NCI-H2029 treated with DMSO at 0.1 percent for 48 hours (cell line): ENCODE results near the gene SRRM1.
"Not testable (repeated sequence)": the region's sequence is repeated elsewhere in the genome, so short reads cannot be mapped to it uniquely, and the experiment has no call there.

ENCODE experiments used
- DNase-seq: peaks from one replicate; lab custom pipeline; 2025; lab: John Stamatoyannopoulos, UW

Gene SRRM1

DNA sequence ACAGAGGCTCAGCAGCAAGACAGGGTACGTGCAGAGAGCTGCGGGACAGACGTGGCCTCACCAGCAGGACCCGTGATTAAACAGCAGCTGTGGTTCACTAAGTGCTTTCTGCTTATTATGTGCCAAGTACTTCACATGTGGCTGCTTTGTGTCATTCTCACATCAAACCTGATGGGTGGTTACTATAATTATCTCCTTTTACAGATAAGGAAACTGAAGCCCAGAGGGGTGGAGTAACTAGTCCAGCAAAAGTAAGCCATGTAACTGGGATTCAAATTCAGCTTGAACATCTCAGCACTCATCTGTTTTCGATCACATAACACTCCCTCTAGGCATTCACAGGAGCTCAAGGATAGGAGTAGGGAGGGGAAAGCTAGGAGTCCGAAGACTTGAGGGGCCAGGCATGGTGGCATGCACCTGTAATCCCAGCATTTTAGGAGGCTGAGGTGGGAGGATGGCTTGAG is 51.3 kb downstream of the SRRM1 start:
- DNase-seq: peak; percentile 59

DNA sequence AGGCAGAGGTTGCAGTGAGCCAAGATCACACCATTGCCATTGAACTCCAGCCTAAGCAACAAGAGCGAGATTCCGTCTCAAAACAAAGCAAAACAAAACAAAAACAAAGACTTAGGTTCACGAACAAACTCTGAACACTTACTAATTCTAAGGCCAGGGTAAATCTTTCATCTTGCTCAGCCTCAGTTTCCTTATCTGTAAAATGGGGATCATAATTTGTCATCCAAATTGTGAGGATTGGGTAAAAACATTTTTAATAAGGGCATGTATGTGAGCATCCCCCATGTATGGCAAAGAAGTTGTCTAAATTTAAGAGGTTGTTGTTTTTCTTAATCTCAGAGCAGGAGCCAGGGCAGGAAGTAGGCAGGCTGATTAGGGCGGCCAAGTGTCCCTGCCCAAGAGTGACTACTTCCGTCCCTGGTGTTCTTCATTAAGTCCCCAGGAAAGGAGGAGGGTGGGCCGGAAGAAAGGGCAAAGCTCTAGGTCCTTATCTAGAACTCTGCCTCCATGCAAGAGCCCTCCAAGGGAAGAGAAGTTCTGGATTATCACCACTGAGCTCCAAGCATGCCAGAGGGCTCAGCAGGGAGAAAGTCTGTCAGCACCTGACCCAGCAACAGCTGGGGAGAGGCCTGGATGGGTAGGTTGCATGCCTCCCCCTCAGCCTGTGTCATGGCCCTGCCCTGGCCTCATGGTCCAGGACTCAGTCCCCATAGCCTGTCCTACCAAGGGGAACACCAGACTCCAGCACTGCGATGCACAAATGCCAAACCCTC is 52.3 kb downstream of the SRRM1 start:
- DNase-seq: no peak

DNA sequence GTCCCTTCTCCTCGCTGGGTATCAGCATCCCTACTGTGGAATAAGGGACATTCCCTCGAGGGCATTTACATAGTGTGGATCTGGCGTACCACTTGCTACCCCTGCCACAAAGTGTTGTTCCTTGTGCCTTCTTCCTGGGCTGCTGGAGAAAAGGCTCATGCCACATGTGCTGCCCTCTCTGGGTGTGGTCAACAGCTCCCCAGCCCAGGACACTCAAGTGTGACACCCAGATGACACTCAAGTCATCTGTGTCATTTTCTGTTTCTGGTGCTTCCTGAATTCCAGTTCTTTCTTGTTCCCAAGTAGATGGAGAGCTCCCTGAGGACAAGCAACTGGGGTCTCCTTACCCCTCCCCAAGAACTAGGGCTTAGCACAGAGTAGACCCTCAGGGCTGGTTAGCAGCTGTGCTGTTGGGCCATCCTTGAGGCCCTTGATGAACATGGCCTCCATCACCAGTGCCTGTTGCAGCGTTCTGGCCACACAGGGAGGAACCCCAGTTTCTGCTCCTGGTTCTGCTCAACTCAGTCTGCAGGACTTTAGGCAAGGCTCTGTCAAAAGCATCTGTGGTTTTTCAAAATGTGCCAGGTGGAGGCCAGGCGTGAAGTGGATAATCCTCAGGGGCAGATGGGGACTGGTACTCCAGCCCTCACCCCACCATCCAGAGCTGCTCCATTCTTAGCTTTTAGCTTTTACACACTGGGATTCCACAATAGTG is 53.1 kb downstream of the SRRM1 start:
- DNase-seq: no peak

DNA sequence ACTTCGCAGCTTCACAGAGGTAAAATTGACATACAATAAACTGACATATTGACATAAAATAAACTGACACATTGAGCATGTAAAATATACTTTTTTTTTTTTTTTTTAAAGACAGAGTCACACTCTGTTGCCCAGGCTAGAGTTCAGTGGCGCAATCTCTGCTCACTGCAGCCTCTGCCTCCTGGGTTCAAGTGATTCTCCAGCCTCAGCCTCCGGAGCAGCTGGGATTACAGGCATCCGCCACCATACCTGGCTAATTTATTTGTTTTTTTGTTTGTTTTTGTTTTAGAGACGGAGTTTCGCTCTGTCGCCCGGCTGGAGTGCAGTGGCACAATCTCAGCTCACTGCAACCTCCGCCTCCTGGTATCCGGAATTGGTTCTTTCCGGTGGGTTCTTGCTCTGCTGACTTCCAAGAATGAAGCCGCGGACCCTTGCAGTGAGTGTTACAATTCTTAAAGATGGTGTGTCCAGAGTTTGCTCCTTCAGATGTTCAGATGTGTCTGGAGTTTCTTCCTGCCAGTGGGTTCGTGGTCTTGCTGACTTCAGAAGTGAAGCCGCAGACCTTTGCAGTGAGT is 53.7 kb downstream of the SRRM1 start:
- DNase-seq: no peak

DNA sequence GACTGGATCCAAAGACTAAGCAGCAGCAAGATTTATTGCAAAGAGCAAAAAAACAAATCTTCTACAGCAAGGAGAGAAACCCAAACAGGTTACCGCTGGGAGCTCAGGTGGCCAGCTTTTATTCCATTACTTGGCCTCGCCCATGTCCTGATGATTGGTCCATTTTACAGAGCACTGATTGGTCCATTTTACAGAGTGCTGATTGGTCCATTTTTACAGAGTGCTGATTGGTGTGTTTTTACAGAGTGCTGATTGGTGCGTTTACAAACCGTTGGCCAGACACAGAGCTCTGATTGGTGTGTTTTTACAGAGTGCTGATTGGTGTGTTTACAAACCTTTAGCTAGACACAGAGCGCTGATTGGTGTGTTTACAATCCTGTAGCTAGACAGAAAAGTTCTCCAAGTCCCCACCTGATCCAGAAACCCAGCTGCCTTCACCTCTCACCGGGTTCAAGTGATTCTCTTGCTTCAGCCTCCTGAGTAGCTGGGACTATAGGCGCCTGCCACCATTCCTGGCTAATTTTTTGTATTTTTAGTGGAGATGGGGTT is 54.4 kb downstream of the SRRM1 start:
- not testable (repeated sequence) for DNase-seq

DNA sequence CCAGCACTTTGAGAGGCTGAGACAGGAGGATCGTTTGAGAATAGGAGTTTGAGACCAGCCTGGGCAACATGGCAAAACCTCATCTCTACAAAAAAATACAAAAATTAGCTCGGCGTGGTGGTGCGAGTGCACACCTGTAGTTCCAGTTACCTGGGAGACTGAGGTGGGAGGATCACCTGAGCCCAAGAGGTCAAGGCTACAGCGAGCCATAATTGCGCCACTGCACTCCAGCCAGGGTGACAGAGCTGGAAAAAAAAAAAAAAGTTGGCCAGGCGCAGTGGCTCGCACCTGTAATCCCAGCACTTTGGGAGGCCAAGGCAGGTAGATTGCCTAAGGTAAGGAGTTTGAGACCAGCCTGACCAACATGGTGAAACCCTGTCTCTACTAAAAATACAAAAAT is 55.2 kb downstream of the SRRM1 start:
- DNase-seq: not testable (repeated sequence)

DNA sequence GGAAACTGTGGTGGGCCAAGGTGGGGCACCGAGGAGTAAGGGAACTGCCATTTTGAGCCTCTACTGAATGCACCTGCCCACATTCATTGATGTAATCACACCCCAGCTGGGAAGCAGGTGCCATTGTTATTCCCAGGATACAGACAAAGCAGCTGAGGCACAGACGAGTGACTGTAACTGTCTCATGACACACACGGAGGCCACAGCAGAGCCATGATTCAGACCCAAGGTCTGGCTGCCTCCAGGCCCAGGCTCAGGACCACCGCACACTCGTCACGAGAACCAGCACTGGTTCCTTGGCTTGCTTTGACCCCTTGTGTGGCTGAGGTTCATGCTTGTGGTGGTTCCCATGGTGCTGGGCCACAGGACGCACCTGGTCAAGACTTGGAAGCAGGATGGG is 56.5 kb downstream of the SRRM1 start:
- DNase-seq: no peak

DNA sequence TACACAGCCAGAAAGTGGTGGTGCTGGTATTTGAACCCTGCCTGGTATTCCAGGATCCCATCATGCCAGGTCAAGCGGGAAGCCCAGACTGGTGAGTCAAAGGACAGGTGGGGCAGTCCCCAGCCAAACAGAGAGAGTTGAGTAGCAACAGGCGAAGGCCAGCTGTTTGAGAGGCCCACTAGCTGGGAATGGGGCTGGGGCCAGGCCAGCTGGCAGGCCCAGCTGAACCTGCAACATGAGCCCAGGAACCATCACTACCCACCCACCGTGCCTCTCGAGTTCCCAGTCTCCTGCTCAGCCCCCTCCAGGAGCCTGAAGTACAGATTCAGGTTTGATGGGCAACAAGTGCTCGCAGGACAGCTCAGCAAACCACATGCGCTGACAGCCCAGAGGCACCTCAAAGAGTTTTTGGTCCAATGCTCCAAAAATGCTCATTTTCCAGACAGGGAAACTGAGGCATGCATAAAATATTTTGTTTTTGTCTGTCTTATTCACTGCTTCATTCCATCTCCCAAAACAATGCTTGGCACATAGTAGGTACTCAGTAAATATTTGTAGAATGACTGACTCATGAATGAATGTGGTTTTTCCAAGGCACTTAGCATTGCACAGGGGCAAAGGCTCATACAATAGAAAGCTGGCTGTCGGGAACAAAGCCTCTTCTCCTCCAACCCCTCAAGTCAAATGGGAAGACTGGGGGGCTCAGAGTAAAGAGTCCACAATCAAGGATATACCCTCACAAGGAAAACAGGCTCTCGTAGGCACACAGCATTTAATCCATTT is 59.6 kb downstream of the SRRM1 start:
- peak; percentile 88 for DNase-seq

DNA sequence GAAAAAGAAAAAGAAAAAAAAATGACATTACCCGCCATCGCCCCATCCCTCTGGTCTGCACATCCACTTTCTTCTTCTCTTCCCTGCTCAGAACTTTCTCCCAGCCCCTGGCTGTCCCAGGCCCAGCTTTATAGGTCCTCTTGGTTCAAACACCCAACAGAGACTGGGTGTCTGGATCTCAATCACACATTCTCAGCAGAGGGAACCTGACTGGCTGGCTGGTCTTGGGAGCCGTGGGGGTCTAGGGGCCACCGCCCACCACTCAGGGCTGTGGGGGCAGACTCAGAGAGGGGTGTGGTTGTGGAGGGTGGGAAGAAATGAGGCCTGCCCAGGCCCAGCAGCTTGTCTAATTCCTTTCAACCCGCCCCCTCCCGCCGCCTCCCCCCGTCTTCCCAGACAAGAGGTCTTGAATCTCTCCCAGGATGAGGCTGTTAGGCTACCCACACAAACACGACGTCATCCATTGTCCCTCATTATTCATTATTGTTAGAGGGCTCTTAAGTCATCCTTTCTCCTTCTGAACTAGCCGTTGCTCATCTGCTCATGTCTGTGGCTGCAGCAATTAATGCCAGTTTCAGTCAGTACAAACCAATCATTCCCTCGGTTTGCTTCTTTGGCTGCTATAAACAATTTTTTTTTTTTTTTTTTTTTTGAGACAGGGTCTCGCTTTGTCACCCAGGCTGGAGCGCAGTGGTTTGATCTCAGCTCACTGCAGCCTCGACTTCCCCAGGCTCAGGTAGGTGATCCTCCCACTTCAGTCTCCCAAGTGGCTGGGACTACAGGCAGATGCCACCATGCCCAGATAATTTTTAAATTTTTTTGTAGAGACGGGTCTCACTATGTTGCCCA is 61.5 kb downstream of the SRRM1 start:
- DNase-seq: peak; percentile 93

DNA sequence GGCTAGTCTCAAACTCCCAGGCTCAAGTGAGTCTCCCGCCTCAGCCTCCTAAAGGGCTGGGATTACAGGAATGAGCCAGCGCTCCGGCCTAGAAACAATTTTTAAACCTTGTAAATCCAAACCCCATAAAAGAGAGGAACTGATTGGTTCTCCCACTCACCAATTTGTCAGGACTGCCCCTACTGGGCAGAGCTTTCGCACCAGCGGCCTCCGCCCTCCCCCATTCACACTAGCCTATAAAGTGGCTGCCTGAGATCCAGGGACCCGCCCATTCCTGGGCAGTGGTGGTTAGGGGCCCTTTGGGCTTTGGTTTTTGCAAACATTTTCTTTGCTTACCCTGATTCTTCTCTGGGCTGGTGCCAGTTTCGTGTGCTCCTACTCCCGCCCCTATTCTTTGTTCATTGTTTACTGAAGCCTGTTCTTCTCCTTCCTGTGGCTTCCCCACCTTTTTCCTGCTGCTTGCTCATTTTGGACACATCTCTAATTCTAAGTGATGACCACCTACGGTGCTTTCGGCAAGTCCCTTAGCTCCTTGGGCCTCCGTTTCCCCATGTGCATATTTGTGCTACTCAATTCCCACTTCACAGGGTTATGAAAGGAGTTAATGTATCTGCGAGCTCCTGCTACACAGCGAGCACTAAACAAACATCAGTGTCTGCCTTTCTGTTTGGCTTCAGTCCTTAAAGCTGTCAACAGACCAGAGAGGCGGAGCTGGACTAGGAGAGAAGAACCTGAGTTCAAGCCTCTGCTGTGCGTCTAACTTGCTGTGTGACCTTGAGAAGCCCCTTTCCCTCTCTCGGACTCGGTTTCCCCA is 62.4 kb downstream of the SRRM1 start:
- peak; percentile 96 for DNase-seq

DNA sequence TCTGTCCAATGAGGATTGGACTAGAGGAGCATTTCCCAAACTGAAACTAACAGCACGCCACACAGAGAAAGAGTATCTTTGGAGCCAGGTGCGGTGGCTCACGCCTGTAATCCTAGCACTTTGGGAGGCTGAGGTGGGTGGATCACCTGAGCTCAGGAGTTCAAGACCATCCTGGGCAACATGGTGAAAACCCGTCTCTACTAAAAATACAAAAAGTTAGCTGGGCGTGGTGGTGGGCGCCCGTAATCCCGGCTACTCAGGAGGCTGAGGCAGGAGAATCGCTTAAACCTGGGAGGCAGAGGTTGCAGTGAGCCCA is 62.9 kb downstream of the SRRM1 start:
- DNase-seq: not testable (repeated sequence)

DNA sequence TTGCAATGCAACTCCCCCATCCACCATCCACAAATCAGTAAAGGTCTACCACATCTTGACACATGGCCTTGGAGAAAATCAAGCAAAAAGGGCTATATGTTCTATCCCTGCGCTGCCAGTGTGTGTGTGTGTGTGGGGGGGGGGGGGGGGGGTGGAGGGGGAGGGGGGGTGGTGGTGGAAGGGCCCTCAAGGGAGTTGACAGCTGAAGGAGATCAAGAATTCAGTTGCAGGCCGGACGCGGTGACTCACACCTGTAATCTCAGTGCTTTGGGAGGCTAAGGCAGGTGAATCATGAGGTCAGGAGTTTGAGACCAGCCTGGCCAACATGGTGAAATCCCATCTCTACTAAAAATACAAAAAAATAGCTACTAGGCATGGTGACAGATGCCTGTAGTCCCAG is 64.6 kb downstream of the SRRM1 start:
- no peak for DNase-seq

DNA sequence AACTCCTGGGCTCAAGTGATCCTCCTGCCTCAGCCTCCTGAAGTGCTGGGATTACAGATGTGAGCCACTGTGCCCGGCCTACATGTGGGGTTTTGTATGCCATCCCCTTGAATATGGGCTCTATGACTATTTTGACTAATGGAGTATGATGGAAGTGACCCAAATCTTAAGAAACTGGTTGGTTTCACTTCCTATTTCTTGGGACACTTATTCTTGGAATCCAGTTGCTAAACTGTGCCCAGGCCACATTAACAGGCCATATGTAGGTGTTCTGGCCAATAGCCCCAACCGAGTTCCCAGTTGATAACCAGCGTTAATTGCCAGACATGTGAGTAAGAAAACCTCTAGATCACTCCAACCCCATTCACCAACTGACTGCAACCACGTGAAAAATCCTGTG is 65.8 kb downstream of the SRRM1 start:
- no peak for DNase-seq

DNA sequence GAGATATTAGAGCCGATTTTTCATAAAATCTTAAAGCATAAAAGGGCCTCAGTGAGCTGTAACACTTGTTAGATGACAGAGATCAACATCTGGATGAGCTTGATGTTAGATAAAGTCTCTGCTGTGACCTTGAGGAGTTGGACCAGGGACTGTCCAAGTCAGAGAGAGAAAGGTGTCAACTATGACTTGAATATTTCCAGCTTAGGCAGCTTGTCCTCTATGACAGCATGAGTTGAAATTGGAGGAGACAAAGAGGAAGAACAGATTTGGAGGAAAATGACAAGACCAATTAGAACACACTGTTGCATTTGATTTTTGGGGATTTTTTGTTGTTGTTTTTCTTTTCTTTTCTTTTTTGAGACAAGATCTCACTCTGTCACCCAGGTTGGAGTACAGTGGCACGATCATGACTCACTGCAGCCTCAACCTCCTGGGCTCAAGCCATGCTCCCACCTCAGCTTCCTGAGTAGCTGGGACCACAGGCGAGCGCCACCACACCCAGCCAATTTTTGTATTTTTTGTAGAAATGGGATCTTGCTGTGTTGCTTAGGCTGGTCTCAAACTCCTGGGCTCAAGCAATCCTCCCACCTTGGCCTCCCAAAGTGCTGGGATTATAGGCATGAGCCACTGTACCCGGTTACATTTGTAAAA is 66.8 kb downstream of the SRRM1 start:
- no peak for DNase-seq

DNA sequence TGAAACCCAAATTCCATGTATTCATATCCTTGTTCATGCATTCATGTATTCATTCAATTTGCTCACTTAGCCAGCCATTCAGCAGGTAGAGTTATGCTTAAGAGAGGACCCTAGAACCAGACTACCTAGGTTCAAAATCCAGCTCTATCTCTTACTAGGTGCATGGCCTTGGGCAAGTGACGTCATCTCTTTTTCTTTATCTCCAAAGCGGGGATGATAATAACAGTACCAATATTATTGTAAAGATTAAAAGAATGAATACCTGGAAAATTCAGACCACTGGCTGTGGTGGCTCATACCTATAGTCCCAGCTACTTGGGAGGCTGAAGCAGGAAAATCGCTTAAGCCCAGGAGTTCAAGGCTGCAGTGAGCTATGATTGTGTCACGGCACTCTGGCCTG is 68.2 kb downstream of the SRRM1 start:
- DNase-seq: no peak

DNA sequence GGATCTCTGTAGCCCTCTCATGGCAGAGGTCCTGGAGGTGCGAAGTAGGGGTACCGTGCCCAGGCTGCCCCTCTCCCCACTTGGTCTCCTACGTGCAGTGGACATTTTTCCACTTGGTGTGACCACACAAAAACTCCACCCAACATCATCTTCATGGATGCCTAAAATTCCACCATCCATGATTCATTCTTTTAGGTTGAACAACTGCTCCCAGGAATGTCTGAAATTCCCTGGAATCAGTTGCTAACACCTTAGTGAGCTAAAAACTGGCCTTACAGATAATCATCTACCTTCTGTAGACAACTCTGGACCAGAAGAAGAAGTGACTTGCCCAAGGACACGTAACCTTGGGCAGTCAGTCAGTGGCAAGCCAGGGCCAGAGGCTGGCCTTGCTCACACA is 70.1 kb downstream of the SRRM1 start:
- DNase-seq: no peak

DNA sequence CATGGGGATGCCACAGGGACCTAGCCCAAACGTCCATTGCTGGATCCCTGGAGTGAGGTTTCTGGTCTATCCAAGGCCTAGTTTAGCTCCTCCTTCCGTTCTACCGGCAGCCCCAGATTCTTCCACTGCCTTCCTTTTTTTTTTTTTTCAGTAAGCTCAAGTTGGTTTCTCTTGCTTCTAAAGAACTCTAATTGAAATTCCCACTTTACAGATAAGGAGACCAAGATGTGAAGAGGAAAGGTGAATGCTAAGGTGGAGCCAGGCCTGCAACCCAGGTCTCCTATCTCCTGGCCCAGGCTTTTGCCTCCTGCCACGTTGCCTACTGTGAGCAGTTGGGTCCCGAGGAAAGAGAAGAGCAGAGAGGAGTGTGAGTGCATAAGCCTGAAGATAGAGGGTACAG is 70.6 kb downstream of the SRRM1 start:
- no peak for DNase-seq

DNA sequence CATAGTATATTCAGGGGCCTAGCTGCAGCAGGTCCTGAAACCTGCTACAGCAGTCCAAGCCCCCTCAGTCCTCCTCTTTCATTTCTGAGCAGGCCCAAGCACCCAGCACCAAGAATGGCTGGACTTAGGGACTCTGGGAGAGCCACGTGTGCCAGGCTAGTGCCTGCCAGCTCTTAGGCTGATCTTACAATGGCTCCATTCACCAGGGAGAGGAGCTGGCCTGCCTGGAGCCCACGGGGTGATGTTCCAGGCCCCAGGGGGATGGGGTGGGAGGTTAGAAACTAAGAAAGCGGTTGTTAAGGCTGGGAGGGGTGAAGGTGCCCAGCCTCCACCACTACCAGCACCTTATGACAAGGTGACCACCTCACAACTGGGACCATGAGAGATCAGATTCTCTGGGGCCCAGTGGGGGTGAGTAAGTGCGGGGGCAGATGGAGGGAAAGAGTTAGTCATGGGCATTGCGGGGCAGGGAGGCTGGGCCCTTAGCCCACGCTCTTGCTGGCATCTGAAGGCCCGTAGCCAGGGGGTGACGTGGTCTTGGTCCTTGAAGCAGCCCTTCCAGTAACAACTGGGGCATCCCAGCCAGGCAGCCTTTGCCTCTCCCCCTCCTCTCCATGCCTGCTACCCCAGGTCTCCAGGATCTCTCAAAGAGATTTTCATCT is 71.9 kb downstream of the SRRM1 start:
- no peak for DNase-seq

DNA sequence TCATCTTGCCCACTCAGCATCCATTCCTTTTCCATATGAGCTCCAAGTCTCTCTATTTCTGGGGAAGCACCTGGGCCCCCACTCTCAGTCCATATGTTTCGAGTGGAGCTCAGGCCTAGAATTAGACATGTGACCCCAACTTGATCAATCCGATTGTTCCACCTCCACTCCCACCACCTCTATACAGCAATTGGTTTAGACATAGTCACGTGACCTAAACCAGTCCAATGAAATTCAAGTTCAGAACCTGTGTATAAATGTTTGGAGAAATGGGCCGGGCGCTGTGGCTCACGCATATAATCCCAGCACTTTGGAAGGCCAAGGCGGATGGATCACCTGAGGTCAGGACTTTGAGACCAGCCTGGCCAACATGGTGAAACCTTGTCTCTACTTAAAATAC is 72.6 kb downstream of the SRRM1 start:
- DNase-seq: no peak
